ENCODE measurements around the gene THUMPD1.
"Not testable (repeated sequence)": the region's sequence is repeated elsewhere in the genome, so short reads cannot be mapped to it uniquely, and the experiment has no call there.

Gene THUMPD1

GRCh38 chr16:20741554-20742285 is at the start of gene THUMPD1:
Gene THUMPD1, minus strand, starts transcription at chr16:20741818. Its CDS starts 79 bp downstream, at chr16:20741739.
- DNase-seq (ENCODE audit: low read depth in 2 of 2, low spot score in 1 of 2): peak; percentile 96 to 98

- DNase-seq (ENCODE audit: low read depth in 2 of 2, low spot score in 1 of 2): no peak
Observed at GRCh38 chr16:20789130-20789529, 47.5 kb upstream of the THUMPD1 start.

- no peak for DNase-seq (ENCODE audit: low read depth in 2 of 2, low spot score in 1 of 2)
Observed at GRCh38 chr16:20784204-20784603, 42.6 kb upstream of the THUMPD1 start.

- DNase-seq (ENCODE audit: low read depth in 2 of 2, low spot score in 1 of 2): no peak
Observed at GRCh38 chr16:20782470-20782869, 40.9 kb upstream of the THUMPD1 start.

GRCh38 chr16:20781697-20782096 is 40.1 kb upstream of the THUMPD1 start:
- DNase-seq (ENCODE audit: low read depth in 2 of 2, low spot score in 1 of 2): no peak

- no peak for DNase-seq (ENCODE audit: low read depth in 2 of 2, low spot score in 1 of 2)
Observed at GRCh38 chr16:20774703-20775362, 33.2 kb upstream of the THUMPD1 start.

GRCh38 chr16:20773679-20774078 is 32.1 kb upstream of the THUMPD1 start:
- no peak for DNase-seq (ENCODE audit: low read depth in 2 of 2, low spot score in 1 of 2)

GRCh38 chr16:20768818-20769217 is 27.2 kb upstream of the THUMPD1 start:
- no peak for DNase-seq (ENCODE audit: low read depth in 2 of 2, low spot score in 1 of 2)

DNA sequence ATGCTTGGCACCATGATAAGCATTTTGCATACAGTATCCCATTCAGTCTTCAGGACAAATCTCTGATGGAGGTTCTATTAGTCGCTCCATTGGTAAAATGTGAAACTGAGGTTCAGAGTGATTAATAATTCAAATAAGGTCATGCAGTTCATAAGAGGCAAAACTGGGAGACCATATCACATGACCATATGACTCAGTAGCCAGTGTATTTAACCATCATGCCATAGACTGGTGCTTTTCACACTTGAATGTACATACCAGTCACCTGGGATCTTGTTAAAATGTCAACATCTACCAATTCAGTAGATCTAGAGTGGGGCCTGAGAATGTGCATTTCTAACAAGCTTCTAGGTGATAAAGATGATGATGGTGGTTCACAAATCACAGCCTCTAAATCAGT is 26.5 kb upstream of the THUMPD1 start:
- DNase-seq (ENCODE audit: low read depth in 2 of 2, low spot score in 1 of 2): no peak

DNA sequence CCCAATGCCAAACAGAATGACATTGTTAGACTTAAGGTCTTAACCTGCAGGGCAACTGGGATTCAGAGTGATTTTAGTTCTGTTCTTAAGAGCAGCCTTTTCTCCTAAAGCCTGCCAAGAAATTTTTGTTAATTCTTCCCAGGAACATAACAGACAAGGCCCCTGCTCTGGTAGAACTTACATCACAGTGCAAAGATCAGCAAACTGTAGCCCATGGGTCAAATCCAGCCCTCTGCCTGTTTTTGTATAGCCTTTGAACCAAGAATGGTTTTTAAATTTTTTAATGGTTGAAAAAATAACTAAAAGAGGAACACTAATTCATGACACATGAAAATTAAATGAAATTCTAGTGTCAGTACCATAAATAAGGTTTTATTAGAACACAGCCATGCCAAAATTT is 26.0 kb upstream of the THUMPD1 start:
- DNase-seq (ENCODE audit: low read depth in 2 of 2, low spot score in 1 of 2): no peak

DNA sequence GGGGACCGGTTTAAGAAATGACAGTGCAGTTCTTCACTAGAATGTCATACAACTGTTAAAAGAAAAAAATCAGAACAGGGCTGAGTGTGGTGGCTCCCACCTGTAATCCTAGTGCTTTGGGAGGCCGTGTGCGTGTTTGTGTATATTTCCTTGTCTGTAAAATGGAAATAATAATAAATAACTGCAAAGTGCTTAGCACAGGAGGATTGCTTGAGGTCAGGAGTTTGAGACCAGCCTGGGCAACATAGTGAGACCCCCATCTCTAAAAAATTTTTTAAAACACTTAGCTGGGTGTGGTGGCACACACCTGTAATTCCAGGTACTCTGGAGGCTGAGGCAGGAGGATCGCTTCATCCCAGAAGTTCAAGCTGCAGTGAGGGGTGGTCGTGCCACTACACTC is 24.7 kb upstream of the THUMPD1 start:
- no peak for DNase-seq (ENCODE audit: low read depth in 2 of 2, low spot score in 1 of 2)

DNA sequence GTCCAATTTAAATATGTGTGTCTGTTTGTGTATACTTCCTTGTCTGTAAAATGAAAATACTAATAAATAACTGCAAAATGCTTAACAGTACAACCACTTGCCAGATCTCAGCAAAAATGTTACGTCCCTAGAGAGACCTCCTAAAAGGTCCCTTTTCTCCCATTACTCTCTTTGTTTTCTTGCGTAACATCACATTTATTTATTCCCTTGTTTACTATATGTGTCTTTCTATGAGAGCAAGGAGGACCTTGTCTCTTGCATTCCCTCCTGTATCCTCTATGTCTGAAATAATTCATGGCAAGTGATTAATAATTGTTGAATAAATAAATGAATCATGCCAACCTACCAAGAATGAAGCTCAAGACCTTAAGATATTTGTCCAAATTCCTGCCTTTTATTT is 24.1 kb upstream of the THUMPD1 start:
- DNase-seq (ENCODE audit: low read depth in 2 of 2, low spot score in 1 of 2): no peak

DNA sequence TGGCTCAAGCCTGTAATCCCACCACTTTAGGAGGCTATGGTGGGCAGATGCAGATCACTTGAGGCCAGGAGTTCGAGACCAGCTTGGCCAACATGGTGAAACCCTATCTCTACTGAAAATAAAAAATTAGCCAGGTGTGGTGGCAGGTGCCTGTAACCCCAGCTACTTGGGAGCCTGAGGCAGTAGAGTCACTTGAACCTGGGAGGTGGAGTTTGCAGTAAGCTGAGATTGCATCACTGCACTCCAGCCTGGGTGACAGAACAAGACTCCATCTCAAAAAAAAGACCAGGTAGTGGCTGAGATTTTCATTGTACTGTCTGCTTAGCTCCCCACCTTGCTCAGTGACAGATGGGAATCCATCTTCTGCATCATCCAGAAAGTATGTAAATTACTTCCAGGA is 22.8 kb upstream of the THUMPD1 start:
- DNase-seq (ENCODE audit: low read depth in 2 of 2, low spot score in 1 of 2): not testable (repeated sequence)

GRCh38 chr16:20763461-20764232 is 22.0 kb upstream of the THUMPD1 start, which contains the start of gene ACSM3:
Gene ACSM3, plus strand, starts transcription at chr16:20764014. Its CDS starts 6,021 bp downstream, at chr16:20770035.
- peak in 1 of 2 donors; percentile 30 for DNase-seq (ENCODE audit: low read depth in 2 of 2, low spot score in 1 of 2)

DNA sequence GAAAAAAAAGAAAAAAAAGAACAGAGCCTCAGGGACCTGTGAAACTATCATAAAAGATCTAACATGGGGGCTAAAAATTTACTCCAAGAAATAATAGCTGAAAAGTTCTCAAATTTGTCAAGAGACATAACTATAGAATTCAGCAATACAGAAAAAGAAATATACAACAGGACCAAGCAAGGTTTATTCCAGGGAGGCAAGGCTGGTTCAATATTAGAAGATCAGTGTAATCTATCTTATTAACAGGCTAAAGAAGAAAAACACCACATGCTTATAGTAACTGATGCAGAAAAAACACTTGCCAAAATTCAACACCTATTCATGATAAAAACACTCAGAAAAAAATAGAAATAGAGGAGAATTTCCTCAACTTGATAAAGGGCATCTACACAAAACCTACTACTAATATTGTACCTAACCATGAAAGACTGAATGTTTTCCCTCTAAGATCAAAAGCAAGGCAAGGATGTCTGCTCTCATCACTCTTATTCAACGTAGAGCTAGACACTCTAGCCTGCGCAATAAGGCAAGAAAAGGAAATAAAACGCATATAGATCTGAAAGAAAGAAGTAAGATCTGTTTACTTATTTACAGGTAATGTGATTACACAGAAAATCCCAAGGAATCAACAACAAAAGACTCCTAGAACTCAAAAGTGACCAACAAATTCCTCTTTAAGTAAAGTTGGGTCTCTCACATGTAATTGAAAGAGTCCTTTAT is 20.9 kb upstream of the THUMPD1 start:
- DNase-seq (ENCODE audit: low read depth in 2 of 2, low spot score in 1 of 2): no peak

- no peak for DNase-seq (ENCODE audit: low read depth in 2 of 2, low spot score in 1 of 2)
Observed at GRCh38 chr16:20761175-20761574, 19.6 kb upstream of the THUMPD1 start.

GRCh38 chr16:20760346-20760745 is 18.7 kb upstream of the THUMPD1 start:
- no peak for DNase-seq (ENCODE audit: low read depth in 2 of 2, low spot score in 1 of 2)

DNA sequence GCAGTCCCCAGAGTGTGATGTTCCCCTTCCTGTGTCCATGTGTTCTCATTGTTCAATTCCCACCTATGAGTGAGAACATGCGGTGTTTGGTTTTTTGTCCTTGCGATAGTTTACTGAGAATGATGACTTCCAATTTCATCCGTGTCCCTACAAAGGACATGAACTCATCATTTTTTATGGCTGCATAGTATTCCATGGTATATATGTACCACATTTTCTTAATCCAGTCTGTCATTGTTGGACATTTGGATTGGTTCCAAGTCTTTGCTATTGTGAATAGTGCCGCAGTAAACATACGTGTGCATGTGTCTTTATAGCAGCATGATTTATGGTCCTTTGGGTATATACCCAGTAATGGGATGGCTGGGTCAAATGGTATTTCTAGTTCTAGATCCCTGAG is 14.2 kb upstream of the THUMPD1 start:
- DNase-seq (ENCODE audit: low read depth in 2 of 2, low spot score in 1 of 2): not testable (repeated sequence)

- no peak for DNase-seq (ENCODE audit: low read depth in 2 of 2, low spot score in 1 of 2)
Observed at GRCh38 chr16:20755238-20755637, 13.6 kb upstream of the THUMPD1 start.

- DNase-seq (ENCODE audit: low read depth in 2 of 2, low spot score in 1 of 2): no peak
Observed at GRCh38 chr16:20753727-20754126, 12.1 kb upstream of the THUMPD1 start.

DNA sequence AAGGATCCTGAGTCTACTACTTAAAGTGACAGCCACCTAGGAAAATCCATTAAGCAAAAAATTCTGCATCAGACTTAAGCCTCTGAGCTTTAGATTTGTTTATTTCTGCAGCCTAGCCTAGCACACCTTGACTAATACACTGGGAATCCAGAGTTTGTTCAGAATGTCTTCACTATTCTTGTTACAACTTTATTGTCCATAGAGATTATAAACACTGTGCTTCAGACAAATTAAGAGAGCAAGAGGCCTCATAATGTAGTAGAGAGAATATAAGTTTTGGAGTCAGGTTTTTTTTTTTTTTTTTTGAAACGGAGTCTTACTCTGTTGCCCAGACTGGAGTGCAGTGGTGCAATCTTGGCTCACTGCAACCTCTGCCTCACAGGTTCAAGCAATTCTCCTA is 8.9 kb upstream of the THUMPD1 start:
- DNase-seq (ENCODE audit: low read depth in 2 of 2, low spot score in 1 of 2): no peak

All from stimulated activated CD8-positive, alpha-beta memory T cell treated with anti-CD3 and anti-CD28 coated beads, Interleukin-4, amount 100 ng/mL, for 4 hours (primary cell).